NCI-H2196 treated with DMSO at 0.1 percent for 48 hours (cell line): Measurements from ENCODE around the gene IL22RA1.

Experiments
- DNase-seq: peaks from one replicate; lab custom pipeline; 2025; ENCODE audit not compliant: unreplicated experiment; lab: John Stamatoyannopoulos, UW

The IL22RA1 gene

GRCh38 chr1:24098943-24099638, 43.8 kb downstream of the IL22RA1 start:
- DNase-seq, result no peak

- no peak for DNase-seq
Measured at GRCh38 chr1:24098102-24098501, 44.8 kb downstream of the IL22RA1 start.

GRCh38 chr1:24097663-24098062, 45.3 kb downstream of the IL22RA1 start:
- no peak for DNase-seq

- DNase-seq, result no peak
Measured at GRCh38 chr1:24096739-24097103, 46.2 kb downstream of the IL22RA1 start.

- DNase-seq, result no peak
Measured at GRCh38 chr1:24096009-24096738, 46.8 kb downstream of the IL22RA1 start.

GRCh38 chr1:24095140-24095859, 47.6 kb downstream of the IL22RA1 start:
- DNase-seq, result no peak

GRCh38 chr1:24094554-24094953, 48.4 kb downstream of the IL22RA1 start:
- no peak for DNase-seq

- no peak for DNase-seq
Measured at GRCh38 chr1:24093732-24094131, 49.2 kb downstream of the IL22RA1 start.

- DNase-seq, result no peak
Measured at GRCh38 chr1:24092979-24093378, 50.0 kb downstream of the IL22RA1 start.

- no peak for DNase-seq
Measured at GRCh38 chr1:24091971-24092482, 50.9 kb downstream of the IL22RA1 start.

GRCh38 chr1:24090736-24091135, 52.2 kb downstream of the IL22RA1 start:
- no peak for DNase-seq

GRCh38 chr1:24089743-24090555, 53.0 kb downstream of the IL22RA1 start:
- DNase-seq, result no peak

GRCh38 chr1:24089027-24089742, 53.8 kb downstream of the IL22RA1 start:
- no peak for DNase-seq

- DNase-seq, result no peak
Measured at GRCh38 chr1:24086466-24086865, 56.5 kb downstream of the IL22RA1 start.

GRCh38 chr1:24085546-24085945, 57.4 kb downstream of the IL22RA1 start:
- no peak for DNase-seq

GRCh38 chr1:24085007-24085406, 57.9 kb downstream of the IL22RA1 start:
- no peak for DNase-seq

GRCh38 chr1:24084050-24084449, 58.9 kb downstream of the IL22RA1 start:
- DNase-seq, result no peak

- no peak for DNase-seq
Measured at GRCh38 chr1:24082372-24082771, 60.6 kb downstream of the IL22RA1 start.

- DNase-seq, result no peak
Measured at GRCh38 chr1:24081190-24081589, 61.8 kb downstream of the IL22RA1 start.

- no peak for DNase-seq
Measured at GRCh38 chr1:24080131-24080530, 62.8 kb downstream of the IL22RA1 start.
